Measurements from ENCODE around the gene CXCR1.
"Not testable (repeated sequence)": the region's sequence is repeated elsewhere in the genome, so short reads cannot be mapped to it uniquely, and the experiment has no call there.

- TF ChIP-seq, protein P1, sequence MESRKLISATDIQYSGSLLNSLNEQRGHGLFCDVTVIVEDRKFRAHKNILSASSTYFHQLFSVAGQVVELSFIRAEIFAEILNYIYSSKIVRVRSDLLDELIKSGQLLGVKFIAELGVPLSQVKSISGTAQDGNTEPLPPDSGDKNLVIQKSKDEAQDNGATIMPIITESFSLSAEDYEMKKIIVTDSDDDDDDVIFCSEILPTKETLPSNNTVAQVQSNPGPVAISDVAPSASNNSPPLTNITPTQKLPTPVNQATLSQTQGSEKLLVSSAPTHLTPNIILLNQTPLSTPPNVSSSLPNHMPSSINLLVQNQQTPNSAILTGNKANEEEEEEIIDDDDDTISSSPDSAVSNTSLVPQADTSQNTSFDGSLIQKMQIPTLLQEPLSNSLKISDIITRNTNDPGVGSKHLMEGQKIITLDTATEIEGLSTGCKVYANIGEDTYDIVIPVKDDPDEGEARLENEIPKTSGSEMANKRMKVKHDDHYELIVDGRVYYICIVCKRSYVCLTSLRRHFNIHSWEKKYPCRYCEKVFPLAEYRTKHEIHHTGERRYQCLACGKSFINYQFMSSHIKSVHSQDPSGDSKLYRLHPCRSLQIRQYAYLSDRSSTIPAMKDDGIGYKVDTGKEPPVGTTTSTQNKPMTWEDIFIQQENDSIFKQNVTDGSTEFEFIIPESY (IDR thresholded peaks at IDR 0.05; ENCODE audit: borderline replicate concordance, low read depth) = not testable (repeated sequence)
- TF ChIP-seq, protein P2, sequence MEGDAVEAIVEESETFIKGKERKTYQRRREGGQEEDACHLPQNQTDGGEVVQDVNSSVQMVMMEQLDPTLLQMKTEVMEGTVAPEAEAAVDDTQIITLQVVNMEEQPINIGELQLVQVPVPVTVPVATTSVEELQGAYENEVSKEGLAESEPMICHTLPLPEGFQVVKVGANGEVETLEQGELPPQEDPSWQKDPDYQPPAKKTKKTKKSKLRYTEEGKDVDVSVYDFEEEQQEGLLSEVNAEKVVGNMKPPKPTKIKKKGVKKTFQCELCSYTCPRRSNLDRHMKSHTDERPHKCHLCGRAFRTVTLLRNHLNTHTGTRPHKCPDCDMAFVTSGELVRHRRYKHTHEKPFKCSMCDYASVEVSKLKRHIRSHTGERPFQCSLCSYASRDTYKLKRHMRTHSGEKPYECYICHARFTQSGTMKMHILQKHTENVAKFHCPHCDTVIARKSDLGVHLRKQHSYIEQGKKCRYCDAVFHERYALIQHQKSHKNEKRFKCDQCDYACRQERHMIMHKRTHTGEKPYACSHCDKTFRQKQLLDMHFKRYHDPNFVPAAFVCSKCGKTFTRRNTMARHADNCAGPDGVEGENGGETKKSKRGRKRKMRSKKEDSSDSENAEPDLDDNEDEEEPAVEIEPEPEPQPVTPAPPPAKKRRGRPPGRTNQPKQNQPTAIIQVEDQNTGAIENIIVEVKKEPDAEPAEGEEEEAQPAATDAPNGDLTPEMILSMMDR (IDR thresholded peaks at IDR 0.05) = not testable (repeated sequence)
Observed at GRCh38 chr2:218121789-218122188, 45.0 kb downstream of the CXCR1 start.

All from SK-N-SH (cell line).